Measurements from ENCODE around the gene PELI2.

PELI2 gene

GRCh38 chr14:56293506-56293905, 175.3 kb downstream of the PELI2 start:
- DNase-seq (ENCODE audit: low read depth in 2 of 2, low spot score in 1 of 2) = no peak

GRCh38 chr14:56294128-56294527, 175.9 kb downstream of the PELI2 start:
- no peak for DNase-seq (ENCODE audit: low read depth in 2 of 2, low spot score in 1 of 2)

DNA sequence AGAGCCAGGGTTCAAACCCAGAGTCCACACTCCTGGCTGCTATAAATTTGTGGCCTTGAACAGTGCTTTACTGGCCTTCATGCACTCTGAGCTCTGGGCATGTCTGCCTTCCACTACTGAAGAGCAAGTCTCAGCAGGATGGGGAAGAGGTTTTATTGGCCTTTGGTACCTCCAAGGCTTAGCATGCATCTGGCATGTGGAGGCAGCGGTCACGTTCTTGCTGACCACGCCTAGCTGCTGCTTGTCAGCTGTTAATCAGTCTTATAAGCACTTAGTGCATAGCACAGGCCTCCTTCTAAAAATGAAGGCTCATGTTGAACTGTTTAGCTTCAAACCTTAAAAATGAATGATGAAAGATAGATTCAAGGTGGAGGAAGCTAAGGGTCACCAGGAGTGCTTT, 177.5 kb downstream of the PELI2 start:
- no peak for DNase-seq (ENCODE audit: low read depth in 2 of 2, low spot score in 1 of 2)

DNA sequence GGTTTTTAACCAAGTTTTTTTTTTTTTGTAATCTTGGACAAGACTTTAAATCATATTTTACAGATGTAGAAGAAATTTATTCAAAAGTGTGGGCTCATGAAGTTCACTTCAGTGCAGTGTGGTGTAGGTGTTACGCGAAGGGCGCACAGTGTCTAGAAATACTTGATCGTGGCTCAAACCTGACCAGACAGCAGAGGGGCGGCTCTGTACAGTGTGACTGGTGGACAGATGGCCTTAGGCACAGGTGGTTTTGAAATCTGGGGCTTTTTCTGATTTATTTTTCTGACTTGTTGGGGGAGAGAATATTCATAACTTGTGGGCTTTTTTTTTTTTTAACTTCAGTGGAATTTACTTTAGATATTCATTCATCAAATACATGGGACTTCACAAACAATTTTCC, 179.2 kb downstream of the PELI2 start:
- DNase-seq (ENCODE audit: low read depth in 2 of 2, low spot score in 1 of 2) = no peak

GRCh38 chr14:56299306-56299984, 181.2 kb downstream of the PELI2 start:
- no peak for DNase-seq (ENCODE audit: low read depth in 2 of 2, low spot score in 1 of 2)

GRCh38 chr14:56300495-56300894, 182.3 kb downstream of the PELI2 start:
- no peak for DNase-seq (ENCODE audit: low read depth in 2 of 2, low spot score in 1 of 2)

GRCh38 chr14:56304456-56304855, 186.2 kb downstream of the PELI2 start:
- DNase-seq (ENCODE audit: low read depth in 2 of 2, low spot score in 1 of 2) = no peak

- no peak for DNase-seq (ENCODE audit: low read depth in 2 of 2, low spot score in 1 of 2)
Measured at GRCh38 chr14:56309198-56309597, 191.0 kb downstream of the PELI2 start.

- DNase-seq (ENCODE audit: low read depth in 2 of 2, low spot score in 1 of 2) = no peak
Measured at GRCh38 chr14:56310643-56311042, 192.4 kb downstream of the PELI2 start.

DNA sequence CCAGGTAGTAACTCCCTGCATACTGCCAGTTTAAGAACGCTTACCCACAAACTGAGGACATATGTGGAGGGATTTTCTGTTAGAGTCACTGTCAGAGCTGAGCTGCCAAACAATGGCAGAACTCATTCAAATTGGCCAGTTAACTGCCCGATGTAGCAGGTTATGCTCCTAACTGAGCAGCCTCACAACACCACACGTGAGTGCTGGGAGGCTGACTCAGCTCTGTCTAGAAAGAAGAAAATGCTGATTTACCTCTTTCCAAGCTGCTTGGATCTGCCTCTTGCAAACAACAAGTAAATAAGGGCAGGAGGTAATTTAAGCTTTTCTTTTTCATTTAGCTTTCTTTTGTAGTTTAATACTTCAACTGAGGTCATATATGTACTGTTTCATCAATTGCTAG, 195.6 kb downstream of the PELI2 start:
- no peak for DNase-seq (ENCODE audit: low read depth in 2 of 2, low spot score in 1 of 2)

DNA sequence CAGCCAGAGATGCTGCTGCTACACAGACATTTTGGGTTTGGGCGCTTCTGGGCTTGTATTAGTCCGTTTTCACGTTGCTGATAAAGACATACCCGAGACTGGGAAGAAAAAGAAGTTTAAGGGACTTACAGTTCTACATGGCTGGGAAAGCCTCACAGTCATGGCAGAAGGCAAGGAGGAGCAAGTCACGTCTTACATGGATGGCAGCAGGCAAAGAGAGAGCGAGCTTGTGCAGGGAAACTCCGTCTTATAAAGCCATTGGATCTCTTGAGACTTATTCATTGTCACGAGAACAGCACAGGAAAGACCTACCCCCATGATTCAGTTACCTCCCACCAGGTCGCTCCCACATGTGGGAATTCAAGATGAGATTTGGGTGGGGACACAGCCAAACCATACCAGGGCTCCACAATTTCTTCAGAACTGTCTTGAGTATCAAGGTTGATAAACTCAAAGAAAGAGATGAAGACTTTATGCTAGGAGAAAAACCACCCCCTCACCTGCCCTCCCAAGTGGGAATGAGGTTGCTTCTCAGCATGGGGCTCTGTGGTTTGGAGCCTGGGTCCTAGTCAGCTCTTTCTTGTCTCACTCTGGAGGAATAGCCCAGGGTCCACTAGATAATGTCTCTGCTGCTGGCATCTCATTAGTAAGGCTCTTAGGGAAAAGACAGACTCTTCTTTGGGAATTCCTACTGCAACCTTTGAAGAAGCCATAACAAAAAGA, 200.3 kb downstream of the PELI2 start:
- DNase-seq (ENCODE audit: low read depth in 2 of 2, low spot score in 1 of 2) = no peak

DNA sequence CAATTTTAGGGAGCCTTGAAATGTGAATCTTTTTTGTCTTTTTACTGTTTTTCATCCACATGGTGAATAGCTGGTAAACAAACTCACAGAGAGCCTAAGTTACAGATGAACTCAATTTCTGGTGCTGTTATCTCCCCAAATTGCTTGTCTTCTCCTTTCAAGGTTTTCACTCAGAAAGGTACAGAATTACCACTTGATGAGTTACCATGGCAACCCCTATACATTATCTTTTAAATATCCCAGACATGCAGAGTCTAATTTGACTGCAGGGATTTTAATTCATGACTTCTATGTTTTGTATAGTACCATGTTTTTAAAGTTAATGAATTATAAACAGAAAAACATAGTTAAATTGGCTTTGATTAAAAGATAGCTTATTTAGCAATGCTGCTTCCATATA, 203.7 kb downstream of the PELI2 start:
- DNase-seq (ENCODE audit: low read depth in 2 of 2, low spot score in 1 of 2) = no peak

DNA sequence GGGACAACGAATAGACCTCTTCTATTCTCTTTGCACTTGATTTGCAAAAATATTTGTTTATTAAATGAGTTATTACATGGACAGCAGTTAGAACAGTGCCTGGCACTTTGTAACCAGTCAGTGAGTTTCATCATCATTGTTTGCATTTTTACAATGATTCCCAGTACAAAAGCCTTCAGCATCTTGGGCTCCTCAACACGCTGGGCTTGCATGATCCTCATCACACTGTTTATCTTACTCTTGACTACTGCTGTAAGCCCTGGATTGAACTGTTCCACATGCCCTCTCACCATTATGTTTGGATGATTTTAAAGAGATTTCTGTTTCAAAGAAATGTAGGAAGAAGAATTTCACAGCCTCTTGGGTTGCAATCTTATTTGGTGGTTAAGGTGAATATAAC, 204.3 kb downstream of the PELI2 start:
- no peak for DNase-seq (ENCODE audit: low read depth in 2 of 2, low spot score in 1 of 2)

DNA sequence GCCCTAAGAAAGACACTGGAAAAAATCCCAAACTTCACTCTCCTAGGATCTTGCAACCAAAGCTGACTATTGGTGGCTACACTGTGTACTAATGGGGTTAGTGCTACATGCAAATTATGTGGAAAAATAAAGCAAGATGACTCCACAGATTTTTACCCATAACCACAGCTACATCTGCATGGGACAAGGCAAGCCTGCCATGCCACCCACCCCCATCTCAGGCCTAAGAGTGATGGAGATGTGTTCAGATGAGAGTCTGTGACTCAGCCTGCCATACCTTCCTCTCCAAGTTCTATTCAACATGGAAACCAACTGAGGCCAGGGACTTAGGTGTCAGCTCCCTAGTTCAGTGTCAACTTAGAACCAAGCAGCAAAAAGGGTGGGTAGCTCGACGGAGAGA, 206.2 kb downstream of the PELI2 start:
- no peak for DNase-seq (ENCODE audit: low read depth in 2 of 2, low spot score in 1 of 2)

- DNase-seq (ENCODE audit: low read depth in 2 of 2, low spot score in 1 of 2) = no peak
Measured at GRCh38 chr14:56324856-56325699, 206.9 kb downstream of the PELI2 start.

DNA sequence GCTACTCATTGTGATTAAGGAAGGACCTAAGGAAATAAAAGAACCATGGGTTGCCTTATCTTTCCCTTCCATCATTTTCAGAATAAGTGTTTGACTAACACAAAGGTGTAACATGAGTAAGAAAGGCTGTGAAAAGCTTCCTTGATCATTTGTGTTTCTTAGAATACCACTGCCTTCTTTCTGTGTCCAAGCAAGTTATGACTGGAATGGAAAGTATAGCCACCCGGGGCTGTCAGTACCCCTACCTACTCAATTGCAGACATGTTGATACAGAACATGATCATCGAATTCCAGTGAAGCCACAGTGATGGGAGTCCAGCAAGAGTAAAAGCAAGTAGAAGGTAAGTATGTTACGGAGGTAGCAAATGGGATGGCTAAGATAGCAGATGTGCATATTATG, 209.8 kb downstream of the PELI2 start:
- no peak for DNase-seq (ENCODE audit: low read depth in 2 of 2, low spot score in 1 of 2)

- no peak for DNase-seq (ENCODE audit: low read depth in 2 of 2, low spot score in 1 of 2)
Measured at GRCh38 chr14:56331592-56332216, 213.5 kb downstream of the PELI2 start.

DNA sequence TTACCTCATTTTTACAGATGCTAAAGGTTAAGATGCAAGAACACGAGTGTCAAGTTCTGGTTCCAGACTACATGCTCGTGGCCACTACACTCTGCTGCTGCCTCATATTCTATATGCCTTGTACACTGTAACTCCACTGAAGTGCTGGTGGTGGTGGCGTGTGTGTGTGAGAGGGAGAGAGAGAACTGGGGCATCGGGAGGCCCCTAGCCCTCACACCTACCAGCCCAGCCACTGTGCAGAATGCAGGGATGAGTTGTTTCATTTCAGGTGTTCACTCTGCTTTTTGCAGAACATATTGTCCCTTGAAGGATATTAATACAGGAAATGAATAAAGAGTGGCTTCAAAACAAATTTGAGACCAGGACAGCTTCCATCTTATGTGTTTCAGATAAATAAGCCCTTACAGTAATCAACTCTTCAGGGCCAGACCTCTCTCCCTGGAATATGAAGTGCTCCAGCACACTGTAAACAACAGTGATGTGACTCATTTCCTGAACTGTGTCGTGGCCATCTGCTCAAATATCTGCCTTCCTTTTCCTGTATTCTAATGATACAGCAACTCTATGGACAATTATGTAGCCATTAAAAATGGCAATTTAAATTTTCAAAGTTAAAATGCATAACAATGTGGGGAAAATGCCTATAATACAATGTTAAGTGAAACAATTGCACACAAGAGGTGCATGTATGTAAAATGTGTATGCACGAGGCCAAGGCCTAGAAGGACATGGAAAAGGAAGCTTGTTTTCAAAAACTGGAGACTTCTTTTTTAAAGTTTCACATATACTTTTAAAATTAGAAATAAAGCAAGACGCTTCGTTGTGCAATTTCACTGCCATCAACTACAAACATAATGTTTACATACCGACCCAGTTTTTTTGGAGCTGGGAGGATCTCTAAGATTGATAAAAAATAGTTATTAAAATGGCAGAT, 215.4 kb downstream of the PELI2 start:
- DNase-seq (ENCODE audit: low read depth in 2 of 2, low spot score in 1 of 2) = no peak

DNA sequence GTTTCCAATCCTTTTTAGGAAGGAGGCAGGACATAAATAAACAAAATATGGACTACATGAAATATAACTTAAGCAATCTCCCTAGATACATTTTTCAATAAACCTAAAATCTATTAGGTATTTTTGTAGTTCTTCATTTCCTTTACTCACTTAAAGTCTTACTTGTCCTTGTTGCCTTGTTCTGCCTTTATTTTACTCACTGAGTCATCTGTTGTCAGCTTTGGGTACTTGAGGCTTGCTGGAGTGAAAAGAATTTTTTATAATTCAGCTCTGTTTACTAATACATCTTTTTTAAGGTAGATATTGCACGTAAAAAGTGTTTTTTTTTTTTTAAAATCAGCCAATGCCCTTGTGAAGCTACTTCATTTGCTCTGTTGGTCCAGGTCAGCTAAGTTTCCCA, 216.2 kb downstream of the PELI2 start:
- DNase-seq (ENCODE audit: low read depth in 2 of 2, low spot score in 1 of 2) = no peak

GRCh38 chr14:56338674-56339073, 220.5 kb downstream of the PELI2 start:
- DNase-seq (ENCODE audit: low read depth in 2 of 2, low spot score in 1 of 2) = no peak

Data from stimulated activated CD8-positive, alpha-beta memory T cell treated with anti-CD3 and anti-CD28 coated beads, Interleukin-4, amount 100 ng/mL, for 4 hours (primary cell).